GM23338 (cell line): ENCODE data around the gene AGAP1. TPM values are rescaled to one million over a fixed set of nuclear protein-coding genes. Genes with fewer than 3 reads are reported as not detected.

ENCODE experiments used
- ATAC-seq: fragments of 200-7000 bp; cut with Tn5 transposase; 3 replicates; pipeline ENCODE4 v1.9.1; 2020
- DNase-seq: peaks from one replicate; pipeline ENCODE4 v3.0.0-alpha.2; 2015; ENCODE audit warnings: low spot score
- H2AFZ ChIP-seq: fragments of 200-600 bp; sonication (generic); 2 replicates; pipeline ENCODE4 v1.8.0; 2016; ENCODE audit warnings: antibody characterized with exemption, mild to moderate bottlenecking, moderate library complexity
- H3F3A ChIP-seq: fragments of 200-600 bp; sonication (generic); replicated peaks from 2 replicates; pipeline ENCODE4 v1.8.0; 2017; ENCODE audit warnings: antibody characterized with exemption, mixed run types, low read depth
- H3K27ac ChIP-seq: fragments of 200-600 bp; sonication (generic); 2 replicates; pipeline ENCODE4 v1.6.1; 2016; ENCODE audit warnings: low read depth
- H3K27me3 ChIP-seq: fragments of 200-600 bp; sonication (generic); 2 replicates; pipeline ENCODE4 v1.8.0; 2016; ENCODE audit warnings: mild to moderate bottlenecking, mixed run types, moderate library complexity; ENCODE audit not compliant: insufficient read depth
- H3K36me3 ChIP-seq: fragments of 200-600 bp; sonication (generic); 2 replicates; pipeline ENCODE4 v1.8.0; 2016; ENCODE audit warnings: mild to moderate bottlenecking; ENCODE audit not compliant: insufficient read depth
- H3K4me1 ChIP-seq: fragments of 200-600 bp; sonication (generic); 2 replicates; pipeline ENCODE4 v1.8.0; 2016; ENCODE audit warnings: mild to moderate bottlenecking, moderate library complexity; ENCODE audit not compliant: insufficient read depth
- H3K4me2 ChIP-seq: fragments of 200-600 bp; sonication (generic); 2 replicates; pipeline ENCODE4 v1.7.1; 2017; ENCODE audit warnings: mixed run types
- H3K4me3 ChIP-seq: fragments of 200-600 bp; sonication (generic); 2 replicates; pipeline ENCODE4 v1.6.1; 2016; ENCODE audit warnings: mixed run types
- H3K79me2 ChIP-seq: fragments of 200-600 bp; sonication (generic); replicated peaks from 2 replicates; pipeline ENCODE4 v1.8.0; 2017; ENCODE audit warnings: mild to moderate bottlenecking; ENCODE audit not compliant: insufficient read depth
- H3K9me2 ChIP-seq: fragments of 200-600 bp; sonication (generic); 2 replicates; pipeline ENCODE4 v1.8.0; 2017; ENCODE audit not compliant: insufficient read depth
- H4K20me1 ChIP-seq: fragments of 200-600 bp; sonication (generic); replicated peaks from 2 replicates; pipeline ENCODE4 v1.8.0; 2017; ENCODE audit warnings: mild to moderate bottlenecking; ENCODE audit not compliant: insufficient read depth
- H3K27ac Mint-ChIP-seq: 2 replicates; pipeline ENCODE4 v1.8.0; 2020; ENCODE audit warnings: inconsistent platforms, mild to moderate bottlenecking, moderate library complexity, mixed read lengths
- H3K27me3 Mint-ChIP-seq: 3 replicates; pipeline ENCODE4 v1.8.0; 2022; ENCODE audit warnings: low read depth, mild to moderate bottlenecking, moderate library complexity, mixed read lengths, inconsistent platforms; ENCODE audit not compliant: insufficient read depth, poor library complexity
- H3K36me3 Mint-ChIP-seq: 3 replicates; pipeline ENCODE4 v1.8.0; 2021; ENCODE audit warnings: low read depth, mild to moderate bottlenecking, inconsistent platforms, moderate library complexity, mixed read lengths
- H3K4me1 Mint-ChIP-seq: 3 replicates; pipeline ENCODE4 v1.8.0; 2020; ENCODE audit warnings: mild to moderate bottlenecking, inconsistent platforms, mixed read lengths
- H3K4me3 Mint-ChIP-seq: 3 replicates; pipeline ENCODE4 v1.8.0; 2021; ENCODE audit warnings: moderate library complexity, mild to moderate bottlenecking, inconsistent platforms, mixed read lengths
- H3K9me3 Mint-ChIP-seq: 3 replicates; pipeline ENCODE4 v1.8.0; 2020; ENCODE audit warnings: moderate library complexity, mild to moderate bottlenecking, inconsistent platforms, mixed read lengths
- CREB1 ChIP-seq: fragments of 250-450 bp; sonication (Bioruptor Pico); IDR thresholded peaks from 2 replicates; pipeline ENCODE4 v1.5.0; 2020; ENCODE audit warnings: low read depth, mild to moderate bottlenecking, moderate library complexity
- EZH2 ChIP-seq: fragments of 200-600 bp; sonication (generic); IDR thresholded peaks from one replicate; pipeline ENCODE4 v1.8.0; 2017; ENCODE audit warnings: antibody characterized with exemption, mild to moderate bottlenecking, low read depth; ENCODE audit not compliant: unreplicated experiment
- EZH2phosphoT487 ChIP-seq: fragments of 200-600 bp; sonication (generic); IDR thresholded peaks from one replicate; pipeline ENCODE4 v1.8.1; 2018; ENCODE audit warnings: antibody characterized with exemption; ENCODE audit not compliant: unreplicated experiment
- JUNB ChIP-seq: IDR thresholded peaks from one replicate; pipeline ENCODE4 v1.6.1; 2016; ENCODE audit warnings: antibody characterized with exemption; ENCODE audit not compliant: unreplicated experiment
- NANOG ChIP-seq: IDR thresholded peaks from 2 replicates; pipeline ENCODE4 v1.6.1; 2016; ENCODE audit warnings: antibody characterized with exemption, borderline replicate concordance
- POLR2AphosphoS5 ChIP-seq: IDR thresholded peaks from 2 replicates; pipeline ENCODE4 v1.6.1; 2016; ENCODE audit warnings: antibody characterized with exemption, low read depth
- STAT1 ChIP-seq: IDR thresholded peaks from one replicate; pipeline ENCODE4 v1.6.1; 2016; ENCODE audit warnings: antibody characterized with exemption; ENCODE audit not compliant: unreplicated experiment
- ZNF114 ChIP-seq: fragments of 250-450 bp; sonication (Bioruptor Pico); IDR thresholded peaks from 2 replicates; pipeline ENCODE4 v1.5.0; 2020; ENCODE audit warnings: mild to moderate bottlenecking, moderate library complexity
- ZNF331 ChIP-seq: fragments of 250-450 bp; sonication (Bioruptor Pico); IDR thresholded peaks from 2 replicates; pipeline ENCODE4 v1.5.0; 2020; ENCODE audit warnings: low read depth, mild to moderate bottlenecking, moderate library complexity
- polyA plus RNA-seq: library from polyadenylated mRNA; unstranded; fragments of >200 nt; fragmentation: Nextera tagmentation; extraction: Ambion mirVana; gene quantifications from 2 replicates; pipeline ENCODE4 v1.2.1, GENCODE V29; 2016
- total RNA-seq: library from RNA; depleted of rRNA; stranded (reverse); fragments of >200 nt; shearing (Covaris generic); gene quantifications from 2 replicates; pipeline ENCODE4 v1.2.3, GENCODE V29; 2014
- TF ChIP-seq, protein P1 (sequence below): fragments of 250-450 bp; sonication (Bioruptor Pico); IDR thresholded peaks from 2 replicates; pipeline ENCODE4 v1.5.0; 2020; ENCODE audit warnings: mild to moderate bottlenecking, moderate library complexity
- TF ChIP-seq, protein P2 (sequence below), 2 experiments: fragments of 200-600 bp in 1 of 2; sonication (generic) in 1 of 2; conservative IDR thresholded peaks; 2 replicates each; pipeline versions ENCODE4 v1.5.1 to v1.6.1; 2016 to 2017; ENCODE audit warnings: antibody characterized with exemption in 2 of 2, low read depth in 2 of 2, mild to moderate bottlenecking in 2 of 2, moderate library complexity in 1 of 2
- TF ChIP-seq, protein P3 (sequence below): IDR thresholded peaks from one replicate; pipeline ENCODE4 v1.6.1; 2018; ENCODE audit warnings: antibody characterized with exemption; ENCODE audit not compliant: unreplicated experiment
- TF ChIP-seq, protein P4 (sequence below): IDR thresholded peaks from 2 replicates; pipeline ENCODE4 v1.6.1; 2016; ENCODE audit warnings: antibody characterized with exemption

AGAP1 gene
- total and polyA plus RNA-seq, 2 experiments from 2014 or later, result 13.3 to 27.9 TPM

DNA sequence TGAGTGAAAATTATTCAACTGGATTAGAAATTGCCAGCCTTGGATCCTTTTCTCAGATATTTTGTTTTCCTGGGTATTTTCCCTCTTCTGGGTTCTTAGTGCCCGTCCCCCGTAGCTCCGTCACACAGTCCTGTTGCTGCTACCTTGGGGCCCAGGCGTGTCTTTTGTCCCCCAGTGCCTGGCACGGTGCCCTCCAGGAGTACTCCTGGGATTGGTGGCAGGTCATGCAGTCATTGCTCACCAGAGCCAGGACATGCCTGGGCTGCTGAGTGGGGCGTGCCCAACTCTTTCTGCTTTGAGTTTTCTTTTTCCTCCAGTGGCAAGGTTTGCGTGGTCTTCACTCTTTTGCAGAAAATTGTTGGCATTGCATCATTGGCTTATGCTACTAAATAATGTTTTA is 275.2 kb downstream of the AGAP1 start:
- Histone ChIP-seq H3K4me3 (no peak overlapping the region), H3F3A (no peaks in the 10 kb centered on the region), H3K27me3 (no peaks in the 10 kb centered on the region), H2AFZ (no peak overlapping the region), H3K79me2 (no peaks in the 10 kb centered on the region), H3K4me1 (peaks cover 7% of the 10 kb centered on the region), H3K9me2 (no peaks in the 10 kb centered on the region), H3K27ac (no peak overlapping the region), H4K20me1 (no peaks in the 10 kb centered on the region; the same call in none of the 2 replicates), H3K36me3 (no peaks in the 10 kb centered on the region), H3K4me2 (no peak overlapping the region)
- H3K4me1 Mint-ChIP-seq, result peaks cover 16% of the 10 kb centered on the region
- no peaks in the 10 kb centered on the region for H3K9me3 Mint-ChIP-seq
- H3K4me3 Mint-ChIP-seq, result no peak overlapping the region
- H3K27ac Mint-ChIP-seq, result no peak overlapping the region; the same call in 1 of the 2 replicates
- peaks cover 3% of the 10 kb centered on the region for H3K27me3 Mint-ChIP-seq
- ATAC-seq (no peak), DNase-seq (no peak)
- TF ChIP-seq CREB1, result no peak
- TF ChIP-seq, protein P1, sequence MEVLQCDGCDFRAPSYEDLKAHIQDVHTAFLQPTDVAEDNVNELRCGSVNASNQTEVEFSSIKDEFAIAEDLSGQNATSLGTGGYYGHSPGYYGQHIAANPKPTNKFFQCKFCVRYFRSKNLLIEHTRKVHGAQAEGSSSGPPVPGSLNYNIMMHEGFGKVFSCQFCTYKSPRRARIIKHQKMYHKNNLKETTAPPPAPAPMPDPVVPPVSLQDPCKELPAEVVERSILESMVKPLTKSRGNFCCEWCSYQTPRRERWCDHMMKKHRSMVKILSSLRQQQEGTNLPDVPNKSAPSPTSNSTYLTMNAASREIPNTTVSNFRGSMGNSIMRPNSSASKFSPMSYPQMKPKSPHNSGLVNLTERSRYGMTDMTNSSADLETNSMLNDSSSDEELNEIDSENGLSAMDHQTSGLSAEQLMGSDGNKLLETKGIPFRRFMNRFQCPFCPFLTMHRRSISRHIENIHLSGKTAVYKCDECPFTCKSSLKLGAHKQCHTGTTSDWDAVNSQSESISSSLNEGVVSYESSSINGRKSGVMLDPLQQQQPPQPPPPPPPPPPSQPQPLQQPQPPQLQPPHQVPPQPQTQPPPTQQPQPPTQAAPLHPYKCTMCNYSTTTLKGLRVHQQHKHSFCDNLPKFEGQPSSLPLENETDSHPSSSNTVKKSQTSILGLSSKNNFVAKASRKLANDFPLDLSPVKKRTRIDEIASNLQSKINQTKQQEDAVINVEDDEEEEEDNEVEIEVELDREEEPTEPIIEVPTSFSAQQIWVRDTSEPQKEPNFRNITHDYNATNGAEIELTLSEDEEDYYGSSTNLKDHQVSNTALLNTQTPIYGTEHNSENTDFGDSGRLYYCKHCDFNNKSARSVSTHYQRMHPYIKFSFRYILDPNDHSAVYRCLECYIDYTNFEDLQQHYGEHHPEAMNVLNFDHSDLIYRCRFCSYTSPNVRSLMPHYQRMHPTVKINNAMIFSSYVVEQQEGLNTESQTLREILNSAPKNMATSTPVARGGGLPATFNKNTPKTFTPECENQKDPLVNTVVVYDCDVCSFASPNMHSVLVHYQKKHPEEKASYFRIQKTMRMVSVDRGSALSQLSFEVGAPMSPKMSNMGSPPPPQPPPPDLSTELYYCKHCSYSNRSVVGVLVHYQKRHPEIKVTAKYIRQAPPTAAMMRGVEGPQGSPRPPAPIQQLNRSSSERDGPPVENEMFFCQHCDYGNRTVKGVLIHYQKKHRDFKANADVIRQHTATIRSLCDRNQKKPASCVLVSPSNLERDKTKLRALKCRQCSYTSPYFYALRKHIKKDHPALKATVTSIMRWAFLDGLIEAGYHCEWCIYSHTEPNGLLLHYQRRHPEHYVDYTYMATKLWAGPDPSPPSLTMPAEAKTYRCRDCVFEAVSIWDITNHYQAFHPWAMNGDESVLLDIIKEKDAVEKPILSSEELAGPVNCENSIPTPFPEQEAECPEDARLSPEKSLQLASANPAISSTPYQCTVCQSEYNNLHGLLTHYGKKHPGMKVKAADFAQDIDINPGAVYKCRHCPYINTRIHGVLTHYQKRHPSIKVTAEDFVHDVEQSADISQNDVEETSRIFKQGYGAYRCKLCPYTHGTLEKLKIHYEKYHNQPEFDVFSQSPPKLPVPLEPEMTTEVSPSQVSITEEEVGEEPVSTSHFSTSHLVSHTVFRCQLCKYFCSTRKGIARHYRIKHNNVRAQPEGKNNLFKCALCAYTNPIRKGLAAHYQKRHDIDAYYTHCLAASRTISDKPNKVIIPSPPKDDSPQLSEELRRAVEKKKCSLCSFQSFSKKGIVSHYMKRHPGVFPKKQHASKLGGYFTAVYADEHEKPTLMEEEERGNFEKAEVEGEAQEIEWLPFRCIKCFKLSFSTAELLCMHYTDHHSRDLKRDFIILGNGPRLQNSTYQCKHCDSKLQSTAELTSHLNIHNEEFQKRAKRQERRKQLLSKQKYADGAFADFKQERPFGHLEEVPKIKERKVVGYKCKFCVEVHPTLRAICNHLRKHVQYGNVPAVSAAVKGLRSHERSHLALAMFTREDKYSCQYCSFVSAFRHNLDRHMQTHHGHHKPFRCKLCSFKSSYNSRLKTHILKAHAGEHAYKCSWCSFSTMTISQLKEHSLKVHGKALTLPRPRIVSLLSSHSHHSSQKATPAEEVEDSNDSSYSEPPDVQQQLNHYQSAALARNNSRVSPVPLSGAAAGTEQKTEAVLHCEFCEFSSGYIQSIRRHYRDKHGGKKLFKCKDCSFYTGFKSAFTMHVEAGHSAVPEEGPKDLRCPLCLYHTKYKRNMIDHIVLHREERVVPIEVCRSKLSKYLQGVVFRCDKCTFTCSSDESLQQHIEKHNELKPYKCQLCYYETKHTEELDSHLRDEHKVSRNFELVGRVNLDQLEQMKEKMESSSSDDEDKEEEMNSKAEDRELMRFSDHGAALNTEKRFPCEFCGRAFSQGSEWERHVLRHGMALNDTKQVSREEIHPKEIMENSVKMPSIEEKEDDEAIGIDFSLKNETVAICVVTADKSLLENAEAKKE (CRISPR knock-in tag), result no peak
- TF ChIP-seq STAT1, result no peak
- TF ChIP-seq, protein P2, sequence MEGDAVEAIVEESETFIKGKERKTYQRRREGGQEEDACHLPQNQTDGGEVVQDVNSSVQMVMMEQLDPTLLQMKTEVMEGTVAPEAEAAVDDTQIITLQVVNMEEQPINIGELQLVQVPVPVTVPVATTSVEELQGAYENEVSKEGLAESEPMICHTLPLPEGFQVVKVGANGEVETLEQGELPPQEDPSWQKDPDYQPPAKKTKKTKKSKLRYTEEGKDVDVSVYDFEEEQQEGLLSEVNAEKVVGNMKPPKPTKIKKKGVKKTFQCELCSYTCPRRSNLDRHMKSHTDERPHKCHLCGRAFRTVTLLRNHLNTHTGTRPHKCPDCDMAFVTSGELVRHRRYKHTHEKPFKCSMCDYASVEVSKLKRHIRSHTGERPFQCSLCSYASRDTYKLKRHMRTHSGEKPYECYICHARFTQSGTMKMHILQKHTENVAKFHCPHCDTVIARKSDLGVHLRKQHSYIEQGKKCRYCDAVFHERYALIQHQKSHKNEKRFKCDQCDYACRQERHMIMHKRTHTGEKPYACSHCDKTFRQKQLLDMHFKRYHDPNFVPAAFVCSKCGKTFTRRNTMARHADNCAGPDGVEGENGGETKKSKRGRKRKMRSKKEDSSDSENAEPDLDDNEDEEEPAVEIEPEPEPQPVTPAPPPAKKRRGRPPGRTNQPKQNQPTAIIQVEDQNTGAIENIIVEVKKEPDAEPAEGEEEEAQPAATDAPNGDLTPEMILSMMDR (conservative IDR thresholded peaks at IDR 0.05; ENCODE audit: low read depth in 2 of 2), result no peak
- no peak for TF ChIP-seq EZH2
- no peak for TF ChIP-seq NANOG
- no peak for TF ChIP-seq EZH2phosphoT487
- TF ChIP-seq ZNF331 (CRISPR knock-in tag), result no peak
- TF ChIP-seq JUNB, result no peak
- TF ChIP-seq ZNF114 (CRISPR knock-in tag), result no peak
- TF ChIP-seq, protein P3, sequence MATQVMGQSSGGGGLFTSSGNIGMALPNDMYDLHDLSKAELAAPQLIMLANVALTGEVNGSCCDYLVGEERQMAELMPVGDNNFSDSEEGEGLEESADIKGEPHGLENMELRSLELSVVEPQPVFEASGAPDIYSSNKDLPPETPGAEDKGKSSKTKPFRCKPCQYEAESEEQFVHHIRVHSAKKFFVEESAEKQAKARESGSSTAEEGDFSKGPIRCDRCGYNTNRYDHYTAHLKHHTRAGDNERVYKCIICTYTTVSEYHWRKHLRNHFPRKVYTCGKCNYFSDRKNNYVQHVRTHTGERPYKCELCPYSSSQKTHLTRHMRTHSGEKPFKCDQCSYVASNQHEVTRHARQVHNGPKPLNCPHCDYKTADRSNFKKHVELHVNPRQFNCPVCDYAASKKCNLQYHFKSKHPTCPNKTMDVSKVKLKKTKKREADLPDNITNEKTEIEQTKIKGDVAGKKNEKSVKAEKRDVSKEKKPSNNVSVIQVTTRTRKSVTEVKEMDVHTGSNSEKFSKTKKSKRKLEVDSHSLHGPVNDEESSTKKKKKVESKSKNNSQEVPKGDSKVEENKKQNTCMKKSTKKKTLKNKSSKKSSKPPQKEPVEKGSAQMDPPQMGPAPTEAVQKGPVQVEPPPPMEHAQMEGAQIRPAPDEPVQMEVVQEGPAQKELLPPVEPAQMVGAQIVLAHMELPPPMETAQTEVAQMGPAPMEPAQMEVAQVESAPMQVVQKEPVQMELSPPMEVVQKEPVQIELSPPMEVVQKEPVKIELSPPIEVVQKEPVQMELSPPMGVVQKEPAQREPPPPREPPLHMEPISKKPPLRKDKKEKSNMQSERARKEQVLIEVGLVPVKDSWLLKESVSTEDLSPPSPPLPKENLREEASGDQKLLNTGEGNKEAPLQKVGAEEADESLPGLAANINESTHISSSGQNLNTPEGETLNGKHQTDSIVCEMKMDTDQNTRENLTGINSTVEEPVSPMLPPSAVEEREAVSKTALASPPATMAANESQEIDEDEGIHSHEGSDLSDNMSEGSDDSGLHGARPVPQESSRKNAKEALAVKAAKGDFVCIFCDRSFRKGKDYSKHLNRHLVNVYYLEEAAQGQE, result no peak
- TF ChIP-seq, protein P4, sequence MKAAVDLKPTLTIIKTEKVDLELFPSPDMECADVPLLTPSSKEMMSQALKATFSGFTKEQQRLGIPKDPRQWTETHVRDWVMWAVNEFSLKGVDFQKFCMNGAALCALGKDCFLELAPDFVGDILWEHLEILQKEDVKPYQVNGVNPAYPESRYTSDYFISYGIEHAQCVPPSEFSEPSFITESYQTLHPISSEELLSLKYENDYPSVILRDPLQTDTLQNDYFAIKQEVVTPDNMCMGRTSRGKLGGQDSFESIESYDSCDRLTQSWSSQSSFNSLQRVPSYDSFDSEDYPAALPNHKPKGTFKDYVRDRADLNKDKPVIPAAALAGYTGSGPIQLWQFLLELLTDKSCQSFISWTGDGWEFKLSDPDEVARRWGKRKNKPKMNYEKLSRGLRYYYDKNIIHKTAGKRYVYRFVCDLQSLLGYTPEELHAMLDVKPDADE, result no peak
- TF ChIP-seq POLR2AphosphoS5, result no peak
- H3K36me3 Mint-ChIP-seq, result peaks cover 14% of the 10 kb centered on the region; the same call in 1 of the 3 replicates
